ENCODE results near the gene CRTC2. TPM values are rescaled to one million over a fixed set of nuclear protein-coding genes. Genes with fewer than 3 reads are reported as not detected.
A peak's percentile ranks its signal among the peaks of the same experiment; 100 is the strongest.

Gene CRTC2
- total and polyA plus RNA-seq, 9 of the 15 experiments (the other 6 are each of a cell fraction or from before 2014, with no cell fraction given): 2.7 to 26.4 (median 10.2) TPM

GRCh38 chr1:153967107-153967999 is 8.9 kb upstream of the CRTC2 start, which contains the start of gene CREB3L4:
TSS of gene CREB3L4 (plus strand) at chr1:153967902. CDS start at chr1:153968526, 624 bp downstream.
- H3K36me3 ChIP-seq (ENCODE audit: control insufficient read depth, insufficient read depth, low read length): no peaks in the 10 kb centered on the region
- no peaks in the 10 kb centered on the region for H4K20me1 ChIP-seq (replicated peaks; ENCODE audit: control insufficient read depth, insufficient read depth, low read length)
- H3K79me2 ChIP-seq (ENCODE audit: control insufficient read depth, insufficient read depth, low read length): peaks cover 45% of the 10 kb centered on the region
- WGBS (ENCODE audit: insufficient coverage, low coverage, missing lambda C conversion rate): under 1% methylated on average over 47 of the region's 60 CpGs
- ATAC-seq (peak; percentile 87), FAIRE-seq (peak; percentile 98), DNase-seq (ENCODE audit: extremely low read depth in 1 of 4, low spot score in 3 of 4) (peak; percentile 85 to 98 (median 90))
- intact Hi-C loops (cut with micrococcal nuclease): loop anchor here (5.0 kb wide), 1 partner anchor 170 kb away; no protein-coding TSS in a partner anchor
- H3K9ac ChIP-seq (ENCODE audit: insufficient read depth in 1 of 2, low read depth in 2 of 2, low read length in 2 of 2): peak within 1 kb of the TSS; percentile 89 to 99
- ChIA-PET CTCF (ENCODE audit: low intra/inter-chr PET ratio) (no interaction called here), POLR2A (interaction anchor here (0.5 to 4.8 kb wide), 22 partner anchors 9 to 1205 kb away, joined by 3 to 84 read pairs (median 4); partner anchors contain the start of genes CRTC2, DENND4B, GATAD2B and JTB)
- peak within 1 kb of the TSS; percentile 82 for H3K27ac ChIP-seq (ENCODE audit: extremely low read depth, low read depth, low read length)
- in situ Hi-C loops (cut with MboI): no loop called here
- no peaks in the 10 kb centered on the region for H3K27me3 ChIP-seq (ENCODE audit: control insufficient read depth in 2 of 2, insufficient read depth in 2 of 2, low read length in 2 of 2)
- no TSS peak for BruUV-seq (replicated peaks)
- no peaks in the 10 kb centered on the region for H3K9me1 ChIP-seq (ENCODE audit: control insufficient read depth, insufficient read depth, low read length)
- peak within 1 kb of the TSS; percentile 87 for H3K4me2 ChIP-seq (ENCODE audit: insufficient read depth, low read length)
- H2AFZ ChIP-seq (ENCODE audit: low read depth, low read length): peak within 1 kb of the TSS; percentile 89
- peak within 1 kb of the TSS; percentile 51 for H3K4me3 ChIP-seq
- H3K9me3 ChIP-seq (replicated peaks; ENCODE audit: control insufficient read depth, insufficient read depth, low read depth, low read length): no peaks in the 10 kb centered on the region
- peaks cover 7 to 19% of the 10 kb centered on the region in 2 experiments; a peak in 4 of 5 replicates for H3K4me1 ChIP-seq (replicated peaks in 1 of 2; ENCODE audit: control insufficient read depth in 2 of 2, insufficient read depth in 2 of 2, low read length in 2 of 2)
- no peak for TF ChIP-seq RFX7 (CRISPR knock-in tag; IDR thresholded peaks at IDR 0.05)
- no peak for TF ChIP-seq DMBX1 (CRISPR knock-in tag; IDR thresholded peaks at IDR 0.05; ENCODE audit: borderline replicate concordance)
- no peak for TF ChIP-seq EZH2 (IDR thresholded peaks at IDR 0.05; ENCODE audit: borderline replicate concordance, low read depth, low read length)
- peak; percentile 15; the same call in 1 of the 2 replicates for TF ChIP-seq ARID4B (CRISPR knock-in tag; IDR thresholded peaks at IDR 0.05)
- peak; percentile 80 for TF ChIP-seq CTCFL (IDR thresholded peaks at IDR 0.05; ENCODE audit: borderline replicate concordance, insufficient read depth, low read depth, low read length, poor library complexity, severe bottlenecking)
- TF ChIP-seq RB1 (IDR thresholded peaks at IDR 0.05; ENCODE audit: low read depth): peak; percentile 84
- TF ChIP-seq ZNF143 (CRISPR knock-in tag; IDR thresholded peaks at IDR 0.05): no peak
- TF ChIP-seq, protein P1, sequence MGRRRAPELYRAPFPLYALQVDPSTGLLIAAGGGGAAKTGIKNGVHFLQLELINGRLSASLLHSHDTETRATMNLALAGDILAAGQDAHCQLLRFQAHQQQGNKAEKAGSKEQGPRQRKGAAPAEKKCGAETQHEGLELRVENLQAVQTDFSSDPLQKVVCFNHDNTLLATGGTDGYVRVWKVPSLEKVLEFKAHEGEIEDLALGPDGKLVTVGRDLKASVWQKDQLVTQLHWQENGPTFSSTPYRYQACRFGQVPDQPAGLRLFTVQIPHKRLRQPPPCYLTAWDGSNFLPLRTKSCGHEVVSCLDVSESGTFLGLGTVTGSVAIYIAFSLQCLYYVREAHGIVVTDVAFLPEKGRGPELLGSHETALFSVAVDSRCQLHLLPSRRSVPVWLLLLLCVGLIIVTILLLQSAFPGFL (CRISPR knock-in tag; IDR thresholded peaks at IDR 0.05): no peak
- TF ChIP-seq MYNN (IDR thresholded peaks at IDR 0.05): no peak
- TF ChIP-seq MYNN (CRISPR knock-in tag; IDR thresholded peaks at IDR 0.05): no peak
- no peak for TF ChIP-seq PRMT5 (CRISPR knock-in tag; IDR thresholded peaks at IDR 0.05)
- TF ChIP-seq ZNF184 (CRISPR knock-in tag; IDR thresholded peaks at IDR 0.05): no peak
- TF ChIP-seq BRCA1 (IDR thresholded peaks at IDR 0.05): no peak
- no peak for TF ChIP-seq BRCA1 (CRISPR knock-in tag; IDR thresholded peaks at IDR 0.05)
- no peak for TF ChIP-seq SPI1 (IDR thresholded peaks at IDR 0.05; ENCODE audit: borderline replicate concordance, low read depth, low read length)

All from K562 (cell line).